Middle frontal gyrus (tissue), 1 donor: ENCODE data around the gene CHRNA3.
"Not testable (repeated sequence)": the region's sequence is repeated elsewhere in the genome, so short reads cannot be mapped to it uniquely, and the experiment has no call there.

ENCODE experiments used
- DNase-seq: peaks from one replicate; pipeline ENCODE4 v3.0.0-alpha.2; 2015; ENCODE audit warnings: low spot score; ENCODE audit errors: extremely low spot score

Gene CHRNA3

GRCh38 chr15:78561490-78561889 is 59.3 kb downstream of the CHRNA3 start:
- DNase-seq, result no peak

DNA sequence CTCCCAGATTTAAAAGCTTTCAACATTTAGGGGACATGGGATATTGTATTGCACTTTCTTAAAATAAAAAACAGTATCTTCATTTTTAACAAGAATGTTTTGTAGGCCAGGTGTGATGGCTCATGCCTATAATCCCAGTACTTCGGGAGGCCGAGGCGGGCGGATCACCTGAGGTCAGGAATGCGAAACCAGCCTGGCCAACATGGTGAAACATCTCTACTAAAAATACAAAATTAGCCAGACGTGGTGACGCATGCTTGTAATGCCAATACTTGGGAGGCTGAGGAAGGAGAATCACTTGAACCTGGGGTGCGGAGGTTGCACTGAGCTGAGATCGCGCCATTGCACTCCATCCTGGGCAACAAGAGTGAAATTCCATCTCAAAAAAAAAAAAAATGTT is 60.6 kb downstream of the CHRNA3 start:
- DNase-seq, result not testable (repeated sequence)

DNA sequence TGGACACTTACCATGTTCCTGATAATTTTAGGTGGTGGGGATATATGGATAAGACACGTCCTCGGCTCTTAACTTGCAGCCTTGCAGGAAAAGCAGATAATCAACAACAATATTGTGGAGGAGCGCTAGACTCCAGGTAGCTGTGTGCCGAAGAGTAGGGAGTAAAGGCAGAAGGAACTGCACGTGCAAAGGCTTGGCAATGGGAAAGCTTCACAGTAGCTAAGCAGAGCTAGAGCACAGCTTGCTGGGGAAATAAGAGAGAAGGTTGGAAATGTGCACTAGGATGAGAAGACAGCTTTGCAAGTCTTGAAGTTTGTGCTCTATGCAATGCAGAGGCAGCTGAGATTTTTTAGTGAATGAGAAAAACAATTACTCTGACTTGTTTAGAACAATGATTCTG is 68.2 kb downstream of the CHRNA3 start:
- no peak for DNase-seq

DNA sequence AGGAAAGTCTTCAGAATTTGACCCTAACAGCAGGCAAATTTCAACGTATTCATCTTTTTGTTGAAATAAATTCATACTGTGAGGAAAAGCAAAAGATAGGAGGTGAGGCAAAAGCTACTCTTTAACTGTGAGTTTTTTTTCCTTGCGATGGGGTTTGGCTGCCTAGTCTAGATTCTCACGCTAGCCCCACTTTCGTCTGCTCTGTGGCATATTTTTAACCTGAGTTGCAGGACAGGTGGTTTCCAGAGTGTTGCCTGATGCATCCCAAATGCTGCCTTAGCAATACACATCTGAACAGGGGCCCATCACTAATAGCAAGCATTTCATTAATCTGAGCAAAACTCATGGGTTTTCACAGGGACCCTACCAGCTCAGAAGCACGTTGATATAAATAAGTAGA is 68.9 kb downstream of the CHRNA3 start:
- no peak for DNase-seq

DNA sequence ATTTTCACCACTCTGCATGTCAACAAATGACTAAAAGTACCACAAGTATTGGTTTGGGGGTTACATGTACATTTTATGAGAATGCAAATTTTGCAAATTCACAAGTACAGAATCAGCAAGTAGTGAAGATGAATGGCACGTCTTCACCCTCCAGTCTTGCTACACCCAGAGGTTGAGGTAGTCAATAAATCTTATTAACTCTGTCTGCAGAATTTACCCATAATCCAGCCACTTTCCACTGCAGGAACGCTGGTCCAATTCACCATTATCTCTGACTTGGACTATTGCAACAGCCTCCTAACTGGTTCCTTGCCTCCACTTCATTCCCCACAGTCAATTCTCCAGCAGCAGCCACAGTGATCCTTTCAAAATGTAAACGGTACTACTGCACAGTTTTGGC is 70.0 kb downstream of the CHRNA3 start:
- DNase-seq, result no peak

GRCh38 chr15:78550194-78550593 is 70.6 kb downstream of the CHRNA3 start:
- no peak for DNase-seq
